ENCODE data around the gene TADA2A.
"Not testable (repeated sequence)": the region's sequence is repeated elsewhere in the genome, so short reads cannot be mapped to it uniquely, and the experiment has no call there.

Gene TADA2A

DNA sequence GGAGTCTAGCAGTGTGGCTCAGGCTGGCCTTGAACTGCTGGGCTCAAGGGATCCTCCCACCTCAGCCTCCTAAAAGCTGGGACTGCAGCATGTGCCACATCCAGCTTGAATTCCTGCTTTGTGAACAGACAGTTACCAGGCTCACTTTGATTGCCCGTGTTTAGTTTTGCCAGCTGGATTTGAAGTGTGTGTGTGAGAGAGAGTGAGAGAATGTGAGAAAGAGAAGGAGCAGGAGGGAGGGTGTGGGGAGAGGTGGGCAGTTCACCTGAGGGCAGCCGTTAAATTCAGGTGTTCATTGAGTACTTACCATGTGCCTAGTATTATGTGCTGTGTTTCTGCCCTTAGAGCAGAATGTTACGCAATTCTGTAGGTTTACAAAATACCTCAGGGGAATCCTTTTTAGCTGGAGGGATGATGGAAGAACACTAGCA lies 87.7 kb downstream of the TADA2A start:
- FAIRE-seq = no peak

- no peak for FAIRE-seq
Measured at GRCh38 chr17:37494971-37495370, 88.3 kb downstream of the TADA2A start.

DNA sequence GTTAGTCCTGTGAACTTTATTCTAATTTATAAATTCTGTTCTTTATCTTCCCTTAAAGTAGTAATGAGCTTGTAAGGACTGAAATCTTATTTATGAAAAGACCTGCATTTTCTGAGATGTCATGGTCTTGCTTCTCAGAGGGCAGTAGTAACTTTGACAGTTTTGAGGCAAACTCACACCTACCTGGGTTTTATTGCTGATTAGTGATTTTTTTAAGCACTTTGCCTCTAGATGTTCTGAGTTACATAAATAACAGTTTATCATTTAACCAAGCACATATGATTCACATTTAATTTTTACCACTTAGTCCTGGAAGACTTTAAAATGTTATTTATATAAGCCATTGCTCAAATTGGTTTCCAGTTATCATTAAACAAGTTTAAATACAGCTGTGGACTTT lies 93.7 kb downstream of the TADA2A start:
- no peak for FAIRE-seq

- no peak for FAIRE-seq
Measured at GRCh38 chr17:37502009-37502936, 95.6 kb downstream of the TADA2A start.

- no peak for FAIRE-seq
Measured at GRCh38 chr17:37503148-37503547, 96.5 kb downstream of the TADA2A start.

- FAIRE-seq = no peak
Measured at GRCh38 chr17:37505333-37505732, 98.6 kb downstream of the TADA2A start.

GRCh38 chr17:37506678-37507077 lies 100.0 kb downstream of the TADA2A start:
- no peak for FAIRE-seq

DNA sequence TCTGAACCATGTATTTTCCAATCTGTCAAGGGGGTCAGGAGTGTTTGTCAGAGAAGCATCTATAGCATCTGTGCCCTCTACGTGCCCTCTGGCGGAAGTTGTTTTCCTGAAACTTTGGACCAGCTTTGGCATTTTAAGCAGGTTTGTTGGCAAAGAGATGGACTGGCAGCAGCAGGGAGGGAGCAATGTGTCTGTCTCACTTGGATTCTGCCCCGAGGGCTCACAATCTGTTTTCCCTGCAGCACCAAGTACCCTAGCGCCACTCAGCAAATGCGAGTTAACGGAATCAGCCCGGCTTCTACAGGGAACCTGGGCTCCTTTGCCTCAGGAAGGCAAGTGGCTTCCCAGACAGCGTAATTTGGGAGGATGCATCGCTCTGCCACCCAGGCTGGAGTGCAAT lies 100.4 kb downstream of the TADA2A start:
- no peak for FAIRE-seq

DNA sequence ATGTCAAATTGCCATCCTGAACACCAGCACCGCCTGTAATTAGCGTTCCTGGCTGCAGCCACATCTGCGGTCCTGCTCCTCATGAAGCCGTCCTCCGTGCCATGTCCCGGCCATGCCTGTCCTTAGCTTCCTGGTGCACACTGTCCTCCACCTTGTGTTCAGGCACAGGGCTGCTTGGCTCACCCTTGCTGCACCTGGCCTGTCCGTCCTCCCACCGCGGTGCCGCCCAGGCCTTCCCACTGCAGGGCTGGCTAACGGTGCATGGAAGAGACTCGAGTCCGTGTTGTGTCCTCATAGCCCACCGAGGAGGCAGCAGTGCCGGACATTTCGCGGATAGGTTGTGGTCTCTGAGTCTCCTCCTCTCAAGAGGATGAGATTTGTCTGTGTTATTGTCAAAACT lies 103.4 kb downstream of the TADA2A start:
- FAIRE-seq = no peak

DNA sequence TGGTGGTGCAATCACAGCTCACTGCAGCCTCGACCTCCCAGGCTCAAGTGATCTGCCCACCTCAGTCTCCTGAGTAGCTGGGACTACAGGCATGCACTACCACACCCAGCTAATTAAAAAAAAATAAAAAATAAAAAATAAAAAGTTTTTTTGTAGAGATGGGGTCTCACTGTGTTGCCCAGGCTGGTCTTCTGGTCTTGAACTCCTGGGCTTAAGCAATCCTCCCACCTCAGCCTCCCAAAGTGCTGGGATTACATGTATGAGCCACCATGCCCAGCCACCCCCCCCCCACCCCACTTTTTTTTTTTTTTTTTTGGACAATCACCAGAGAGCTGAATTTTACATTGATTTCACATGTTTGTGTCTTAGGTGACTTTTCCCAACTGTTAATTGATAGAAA lies 105.0 kb downstream of the TADA2A start:
- not testable (repeated sequence) for FAIRE-seq

DNA sequence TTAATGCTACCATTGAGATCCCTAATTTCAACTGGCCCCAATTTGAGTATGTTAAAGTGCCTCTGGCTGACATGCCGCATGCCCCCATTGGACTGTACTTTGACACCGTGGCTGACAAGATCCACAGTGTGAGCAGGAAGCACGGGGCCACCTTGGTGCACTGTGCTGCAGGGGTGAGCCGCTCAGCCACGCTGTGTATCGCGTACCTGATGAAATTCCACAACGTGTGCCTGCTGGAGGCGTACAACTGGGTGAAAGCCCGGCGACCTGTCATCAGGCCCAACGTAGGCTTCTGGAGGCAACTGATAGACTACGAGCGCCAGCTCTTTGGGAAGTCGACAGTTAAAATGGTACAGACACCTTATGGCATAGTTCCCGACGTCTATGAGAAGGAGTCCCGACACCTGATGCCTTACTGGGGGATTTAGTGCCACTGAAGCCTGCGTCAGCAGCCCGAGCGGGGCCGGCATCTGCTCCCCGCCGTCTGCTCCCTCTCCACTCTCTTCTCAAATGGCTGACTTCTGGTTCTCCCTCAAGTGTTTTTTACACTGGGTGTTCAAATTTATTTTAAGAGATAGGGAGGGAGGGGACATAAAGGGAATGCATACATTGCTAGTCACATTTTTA lies 105.9 kb downstream of the TADA2A start:
- FAIRE-seq = no peak

DNA sequence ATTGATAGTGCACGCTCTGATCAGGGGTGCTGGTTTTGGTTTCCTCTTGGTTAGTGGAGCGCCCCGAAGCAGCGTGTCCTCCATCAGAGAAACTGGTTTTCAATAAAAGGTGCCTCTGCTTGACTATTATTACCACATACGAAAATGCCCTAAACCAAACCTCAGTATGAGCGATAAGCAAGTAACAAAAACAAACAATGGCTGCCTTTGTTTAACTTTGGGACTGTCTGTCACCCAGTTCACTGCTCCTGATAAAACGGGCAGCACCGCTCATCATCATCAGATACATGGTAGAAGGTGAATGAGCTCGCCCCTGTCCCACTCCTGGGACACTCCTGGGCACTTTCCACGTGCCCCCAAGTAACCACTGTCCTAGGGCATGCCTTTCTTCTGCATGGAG lies 107.0 kb downstream of the TADA2A start:
- no peak for FAIRE-seq

- FAIRE-seq = no peak
Measured at GRCh38 chr17:37516127-37516571, 109.5 kb downstream of the TADA2A start.

GRCh38 chr17:37517881-37518280 lies 111.2 kb downstream of the TADA2A start:
- no peak for FAIRE-seq

GRCh38 chr17:37518826-37519225 lies 112.1 kb downstream of the TADA2A start:
- no peak for FAIRE-seq

GRCh38 chr17:37519251-37519985 lies 112.7 kb downstream of the TADA2A start:
- FAIRE-seq = no peak

GRCh38 chr17:37520174-37520573 lies 113.5 kb downstream of the TADA2A start:
- FAIRE-seq = no peak

GRCh38 chr17:37521821-37522220 lies 115.1 kb downstream of the TADA2A start:
- no peak for FAIRE-seq

DNA sequence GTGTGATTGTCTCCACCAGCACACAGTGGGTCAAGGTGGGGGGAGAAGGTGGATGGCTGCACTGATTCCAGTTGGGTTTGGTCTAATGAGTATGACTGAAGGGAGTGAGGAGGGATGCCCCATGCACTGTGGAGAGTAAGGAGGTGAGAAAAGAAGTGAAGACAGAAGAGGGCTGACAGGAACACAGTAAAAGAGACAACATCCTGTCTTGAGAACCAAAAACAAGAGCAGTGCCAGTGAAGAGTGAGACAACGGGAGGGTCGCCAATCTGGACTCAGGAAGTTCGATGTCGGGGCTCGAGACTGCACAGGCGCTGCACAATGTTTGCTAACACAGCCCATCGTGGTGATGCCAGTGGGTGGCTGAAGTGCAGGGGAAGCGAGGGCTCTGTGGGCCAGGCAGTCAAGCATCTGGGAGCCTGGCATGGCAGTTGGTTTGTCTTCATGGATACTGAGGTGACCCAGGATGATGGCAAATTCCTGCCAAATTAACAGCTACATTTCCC lies 117.1 kb downstream of the TADA2A start:
- FAIRE-seq = no peak

GRCh38 chr17:37527249-37527851 lies 120.7 kb downstream of the TADA2A start:
- FAIRE-seq = no peak
